ENCODE results near the gene CAPG.
A peak's percentile ranks its signal among the peaks of the same experiment; 100 is the strongest.
"Not testable (repeated sequence)": the region's sequence is repeated elsewhere in the genome, so short reads cannot be mapped to it uniquely, and the experiment has no call there.

Gene CAPG

DNA sequence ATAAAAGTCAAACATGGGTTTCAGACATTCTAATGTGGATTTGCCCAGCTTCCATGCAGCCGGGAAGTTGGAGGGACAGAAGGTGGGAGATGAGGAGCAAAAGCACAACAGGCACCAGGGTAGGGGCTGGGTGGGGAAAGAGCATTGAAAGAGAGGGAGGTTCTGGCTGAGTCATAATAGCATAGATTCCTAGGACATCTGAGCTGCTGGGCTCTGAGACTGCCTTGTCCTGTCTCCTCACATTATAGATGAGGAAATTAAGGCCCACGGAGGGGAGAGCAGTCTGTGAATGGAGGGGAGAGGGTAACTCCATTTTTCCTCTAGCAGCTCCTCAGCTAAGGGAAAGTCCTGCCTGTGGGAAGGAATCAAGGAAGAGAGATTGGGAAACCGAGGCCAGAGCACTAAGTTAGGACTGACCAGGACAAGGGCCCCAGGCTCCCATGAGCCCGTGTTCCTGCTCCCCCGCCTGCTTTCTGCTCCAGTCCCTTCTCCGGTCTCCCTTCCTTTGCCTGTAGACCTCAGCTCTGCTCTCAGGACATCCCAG lies 34.5 kb upstream of the CAPG start:
- Mint-ChIP-seq H3K36me3 (ENCODE audit: low read depth) (no peaks in the 10 kb centered on the region), H3K27ac (no peak overlapping the region), H3K4me3 (no peak overlapping the region), H3K27me3 (no peaks in the 10 kb centered on the region), H3K9me3 (no peaks in the 10 kb centered on the region), H3K4me1 (ENCODE audit: low read depth) (peaks cover 4% of the 10 kb centered on the region)

DNA sequence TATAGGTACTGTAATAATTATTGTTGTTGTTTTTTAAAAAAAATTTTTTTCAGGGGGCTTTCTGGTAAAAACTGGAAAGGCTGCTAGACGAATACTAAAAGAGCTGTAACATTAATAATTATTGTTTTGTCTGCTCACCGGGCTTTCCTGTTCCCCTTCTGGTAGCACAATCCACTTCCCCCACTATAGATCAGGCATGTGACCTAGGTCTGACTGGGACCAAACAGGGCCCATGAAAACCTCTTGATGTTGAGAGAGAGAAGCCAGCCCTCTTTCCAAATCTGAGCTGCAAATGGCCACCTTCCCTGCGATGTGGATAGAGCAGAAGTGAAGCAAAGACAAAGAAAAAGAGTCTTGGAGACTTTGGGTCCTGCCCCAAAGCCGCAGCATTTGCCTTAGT lies 31.7 kb upstream of the CAPG start:
- H3K4me3 Mint-ChIP-seq, result no peak overlapping the region
- no peaks in the 10 kb centered on the region for H3K36me3 Mint-ChIP-seq (ENCODE audit: low read depth)
- H3K27me3 Mint-ChIP-seq, result no peaks in the 10 kb centered on the region
- H3K4me1 Mint-ChIP-seq (ENCODE audit: low read depth), result peaks cover 28% of the 10 kb centered on the region
- no peak overlapping the region for H3K27ac Mint-ChIP-seq
- H3K9me3 Mint-ChIP-seq, result no peaks in the 10 kb centered on the region

GRCh38 chr2:85440729-85441128 lies 30.6 kb upstream of the CAPG start:
- peaks cover 28% of the 10 kb centered on the region for H3K4me1 Mint-ChIP-seq (ENCODE audit: low read depth)
- no peaks in the 10 kb centered on the region for H3K9me3 Mint-ChIP-seq
- no peak overlapping the region for H3K27ac Mint-ChIP-seq
- no peak overlapping the region for H3K4me3 Mint-ChIP-seq
- H3K27me3 Mint-ChIP-seq, result no peaks in the 10 kb centered on the region
- no peaks in the 10 kb centered on the region for H3K36me3 Mint-ChIP-seq (ENCODE audit: low read depth)

GRCh38 chr2:85439986-85440385 lies 29.8 kb upstream of the CAPG start:
- Mint-ChIP-seq H3K9me3 (no peaks in the 10 kb centered on the region), H3K4me3 (peak overlapping the region; percentile 77), H3K27ac (peak overlapping the region; percentile 89), H3K27me3 (no peaks in the 10 kb centered on the region), H3K4me1 (ENCODE audit: low read depth) (peaks cover 28% of the 10 kb centered on the region), H3K36me3 (ENCODE audit: low read depth) (no peaks in the 10 kb centered on the region)

DNA sequence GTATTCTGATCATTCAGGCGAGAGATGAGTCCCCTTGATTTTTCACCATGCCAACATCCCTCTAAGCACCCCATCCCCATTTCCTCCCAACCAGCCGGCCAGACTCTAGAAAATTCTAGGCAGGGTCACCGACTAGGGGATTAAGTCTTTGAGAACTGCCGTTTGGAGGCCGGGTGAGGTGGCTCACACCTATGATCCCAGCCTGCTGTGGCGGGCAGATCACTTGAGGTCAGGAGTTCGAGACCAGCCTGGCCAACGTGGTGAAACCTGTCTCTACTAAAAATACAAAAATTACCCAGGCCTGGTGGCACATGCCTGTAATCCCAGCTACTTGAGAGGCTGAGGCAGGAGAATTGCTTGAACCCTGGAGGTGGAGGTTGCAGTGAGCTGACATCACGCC lies 29.4 kb upstream of the CAPG start:
- H3K4me1 Mint-ChIP-seq (ENCODE audit: low read depth), result peaks cover 28% of the 10 kb centered on the region
- peak overlapping the region; percentile 77 for H3K4me3 Mint-ChIP-seq
- H3K27ac Mint-ChIP-seq, result peak overlapping the region; percentile 89
- H3K27me3 Mint-ChIP-seq; H3K9me3 Mint-ChIP-seq; H3K36me3 Mint-ChIP-seq (ENCODE audit: low read depth): not testable (repeated sequence)

DNA sequence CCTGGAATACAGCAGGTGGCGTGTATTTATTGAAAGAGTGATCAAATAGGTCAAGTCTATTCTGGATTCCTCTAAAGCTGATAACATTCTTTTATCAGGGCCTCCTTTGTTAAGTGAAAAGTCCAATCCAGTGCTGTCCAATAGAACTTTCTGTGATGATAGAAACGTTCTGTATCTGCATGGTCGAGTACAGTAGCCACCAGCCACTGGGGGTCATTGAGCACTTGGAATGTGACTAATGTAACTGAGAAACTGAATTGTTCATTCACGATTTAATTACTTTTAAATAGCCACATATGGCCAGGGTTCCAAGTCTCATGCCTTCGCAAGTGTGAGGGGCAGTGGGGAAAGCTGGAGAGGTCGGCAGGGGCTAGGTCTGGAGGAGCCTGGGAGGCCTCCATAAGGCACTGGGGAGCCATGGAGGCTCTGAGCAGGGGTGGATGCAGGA lies 28.9 kb upstream of the CAPG start:
- Mint-ChIP-seq H3K27ac (peak overlapping the region; percentile 89), H3K4me1 (ENCODE audit: low read depth) (peaks cover 28% of the 10 kb centered on the region), H3K36me3 (ENCODE audit: low read depth) (no peaks in the 10 kb centered on the region), H3K9me3 (no peaks in the 10 kb centered on the region), H3K4me3 (peak overlapping the region; percentile 77), H3K27me3 (no peaks in the 10 kb centered on the region)

DNA sequence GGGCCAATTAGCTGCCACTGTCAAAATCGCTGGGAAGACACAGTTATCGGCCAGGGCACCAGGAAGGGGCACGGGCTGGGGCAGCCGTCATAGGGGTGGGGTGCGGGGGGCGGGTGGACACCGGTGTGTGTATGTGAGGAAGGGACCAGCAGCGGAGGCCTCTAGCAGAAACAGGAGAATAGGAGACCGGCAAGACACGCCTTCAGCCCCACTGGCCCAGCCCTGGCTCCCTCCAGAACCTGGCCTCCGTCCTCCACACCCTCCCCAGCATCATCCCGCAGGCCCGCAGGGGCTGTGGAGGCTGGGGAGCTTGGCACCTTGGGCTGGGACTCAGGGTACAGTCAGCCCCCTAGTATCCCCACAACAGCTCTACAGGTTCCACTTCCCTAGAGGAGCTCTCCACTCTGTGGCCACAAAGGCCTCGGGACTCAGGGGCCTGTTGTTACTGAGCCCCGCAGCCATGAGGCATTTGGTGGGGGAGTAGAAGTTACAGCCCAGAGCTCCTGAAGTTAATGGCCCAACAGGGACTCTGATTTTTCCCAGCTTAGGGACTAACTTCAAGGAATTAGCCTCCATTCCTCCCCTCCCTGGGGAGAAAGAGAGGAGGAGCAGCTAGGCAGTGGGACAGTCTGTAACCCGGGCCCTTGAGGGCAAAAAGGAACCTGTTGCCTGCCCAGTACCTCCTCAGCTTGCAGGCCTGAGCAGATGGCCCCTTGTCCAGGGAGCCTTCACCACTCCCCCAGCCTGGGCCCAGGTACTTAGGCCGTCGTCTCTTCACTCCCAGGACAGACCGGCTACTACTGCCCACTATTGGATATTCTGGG lies 28.2 kb upstream of the CAPG start:
- no peaks in the 10 kb centered on the region for H3K9me3 Mint-ChIP-seq
- no peaks in the 10 kb centered on the region for H3K36me3 Mint-ChIP-seq (ENCODE audit: low read depth)
- H3K4me1 Mint-ChIP-seq (ENCODE audit: low read depth), result peaks cover 28% of the 10 kb centered on the region
- H3K4me3 Mint-ChIP-seq, result peak overlapping the region; percentile 85
- H3K27me3 Mint-ChIP-seq, result no peaks in the 10 kb centered on the region
- peak overlapping the region; percentile 94 for H3K27ac Mint-ChIP-seq

DNA sequence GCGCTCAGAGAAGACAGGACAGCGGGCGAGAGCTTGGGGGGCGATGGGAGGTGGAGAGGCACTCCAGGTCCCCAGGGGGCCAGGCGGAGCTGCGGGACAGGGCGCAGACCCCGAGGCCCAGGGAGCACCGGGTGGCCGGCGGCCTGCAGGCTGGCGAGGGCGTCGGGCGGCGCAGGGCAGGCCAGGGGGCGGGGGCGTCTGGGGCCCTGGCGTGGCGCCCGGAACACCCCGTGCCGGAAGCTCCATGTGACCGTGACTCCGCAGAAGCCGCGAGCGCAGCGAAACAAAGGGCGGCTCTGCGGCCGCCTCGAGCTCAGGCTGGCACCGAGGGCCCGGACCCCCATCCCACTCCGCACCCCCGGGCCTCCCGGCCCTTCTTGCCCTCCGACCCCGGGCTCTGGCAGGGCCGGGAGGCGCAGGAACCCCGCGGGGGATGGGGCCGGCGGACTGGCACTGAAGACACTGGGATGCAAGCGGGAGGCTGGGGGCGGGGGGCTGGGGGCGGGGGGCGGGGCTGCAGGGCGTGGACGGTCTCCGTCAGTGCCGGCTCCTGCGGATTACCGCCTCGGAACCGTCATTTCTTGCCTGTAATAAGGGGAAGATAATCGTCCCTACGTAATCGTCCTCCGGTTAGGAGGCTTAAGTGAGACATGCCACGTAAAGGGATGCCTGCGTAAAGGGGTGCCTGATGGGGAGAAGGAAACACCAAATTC lies 27.5 kb upstream of the CAPG start:
- peaks cover 28% of the 10 kb centered on the region for H3K4me1 Mint-ChIP-seq (ENCODE audit: low read depth)
- H3K9me3 Mint-ChIP-seq, result no peaks in the 10 kb centered on the region
- H3K36me3 Mint-ChIP-seq (ENCODE audit: low read depth), result no peaks in the 10 kb centered on the region
- peak overlapping the region; percentile 98 for H3K27ac Mint-ChIP-seq
- H3K4me3 Mint-ChIP-seq, result peak overlapping the region; percentile 85
- H3K27me3 Mint-ChIP-seq, result no peaks in the 10 kb centered on the region

GRCh38 chr2:85436836-85437487 lies 26.8 kb upstream of the CAPG start:
- Mint-ChIP-seq H3K9me3 (no peaks in the 10 kb centered on the region), H3K27ac (peak overlapping the region; percentile 98), H3K4me3 (peak overlapping the region; percentile 77), H3K4me1 (ENCODE audit: low read depth) (peaks cover 28% of the 10 kb centered on the region), H3K36me3 (ENCODE audit: low read depth) (no peaks in the 10 kb centered on the region), H3K27me3 (no peaks in the 10 kb centered on the region)

DNA sequence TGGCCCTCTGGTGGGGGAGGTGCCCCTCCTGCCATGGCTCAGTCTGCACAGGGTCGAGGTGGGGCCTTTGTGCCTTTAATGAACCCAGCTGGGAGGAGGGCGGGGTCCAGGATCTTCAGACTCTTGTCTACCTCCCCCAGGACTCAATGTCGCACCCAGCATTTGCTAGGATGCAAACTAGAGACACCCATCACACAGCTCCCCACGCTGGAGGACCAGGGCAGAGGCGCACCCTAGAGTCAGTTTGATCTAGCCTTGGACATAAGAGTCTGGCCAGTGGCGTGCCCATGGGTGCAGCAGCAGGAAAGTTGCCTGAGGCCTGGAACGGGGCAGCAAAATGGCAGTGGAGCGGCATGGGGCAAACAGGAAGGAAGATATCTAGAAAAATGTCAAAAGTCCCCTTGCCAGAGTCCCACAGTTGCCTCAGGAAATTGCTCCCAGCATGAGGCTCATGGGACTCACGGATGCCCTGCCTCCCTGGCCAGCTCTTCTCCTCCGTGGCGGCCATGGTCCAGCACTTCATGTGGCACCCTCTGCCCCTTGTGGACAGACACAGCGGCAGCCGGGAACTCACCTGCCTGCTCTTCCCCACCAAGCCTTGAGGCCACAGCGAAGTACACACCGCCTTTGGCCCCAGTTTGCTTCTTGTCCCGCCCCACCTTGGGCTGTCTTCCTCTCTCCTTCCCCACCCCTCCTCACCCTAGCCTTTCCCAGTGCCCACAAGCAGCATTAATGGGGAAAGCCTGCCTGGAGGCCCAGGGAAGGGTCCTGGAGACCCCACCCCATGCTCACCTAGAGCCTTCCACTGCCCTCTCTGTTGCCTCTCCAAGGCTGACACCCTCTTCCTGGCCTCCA lies 26.0 kb upstream of the CAPG start:
- Mint-ChIP-seq H3K27ac (peak overlapping the region; percentile 64), H3K27me3 (no peaks in the 10 kb centered on the region), H3K9me3 (no peaks in the 10 kb centered on the region), H3K4me1 (ENCODE audit: low read depth) (peaks cover 28% of the 10 kb centered on the region), H3K36me3 (ENCODE audit: low read depth) (no peaks in the 10 kb centered on the region), H3K4me3 (no peak overlapping the region)

DNA sequence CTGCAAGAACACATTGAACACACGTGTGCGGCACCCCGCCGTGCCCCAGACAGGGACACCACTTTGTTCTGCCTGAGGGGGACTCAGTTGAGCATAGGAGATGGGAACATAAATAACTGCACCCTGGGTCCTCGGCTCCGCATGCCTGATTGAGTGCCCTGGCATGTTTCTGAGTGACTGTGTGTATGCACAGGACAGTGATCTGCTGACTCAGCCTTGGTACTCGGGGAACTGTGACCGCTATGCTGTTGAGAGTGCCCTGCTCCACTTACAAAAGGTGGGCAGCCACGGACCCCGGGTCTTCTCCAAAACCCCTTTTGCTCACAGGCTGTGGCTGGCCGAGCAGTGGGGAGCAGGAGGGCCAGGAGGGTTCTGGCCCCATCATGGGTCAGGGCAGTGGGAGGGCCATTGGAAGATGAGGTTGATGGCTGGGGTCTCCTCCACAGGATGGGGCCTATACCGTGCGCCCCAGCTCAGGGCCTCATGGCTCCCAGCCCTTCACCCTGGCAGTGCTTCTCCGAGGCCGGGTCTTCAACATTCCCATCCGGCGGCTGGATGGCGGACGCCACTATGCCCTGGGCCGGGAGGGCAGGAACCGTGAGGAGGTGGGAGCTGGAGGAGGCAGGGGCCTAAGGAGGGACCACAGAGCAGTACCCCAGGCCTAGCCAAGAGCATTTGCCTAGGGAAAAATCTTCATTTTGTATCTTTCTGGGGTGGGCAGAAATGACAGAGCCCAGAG lies 25.2 kb upstream of the CAPG start:
- Mint-ChIP-seq H3K36me3 (ENCODE audit: low read depth) (no peaks in the 10 kb centered on the region), H3K27me3 (no peaks in the 10 kb centered on the region), H3K4me3 (no peak overlapping the region), H3K27ac (no peak overlapping the region), H3K4me1 (ENCODE audit: low read depth) (peaks cover 28% of the 10 kb centered on the region), H3K9me3 (no peaks in the 10 kb centered on the region)

DNA sequence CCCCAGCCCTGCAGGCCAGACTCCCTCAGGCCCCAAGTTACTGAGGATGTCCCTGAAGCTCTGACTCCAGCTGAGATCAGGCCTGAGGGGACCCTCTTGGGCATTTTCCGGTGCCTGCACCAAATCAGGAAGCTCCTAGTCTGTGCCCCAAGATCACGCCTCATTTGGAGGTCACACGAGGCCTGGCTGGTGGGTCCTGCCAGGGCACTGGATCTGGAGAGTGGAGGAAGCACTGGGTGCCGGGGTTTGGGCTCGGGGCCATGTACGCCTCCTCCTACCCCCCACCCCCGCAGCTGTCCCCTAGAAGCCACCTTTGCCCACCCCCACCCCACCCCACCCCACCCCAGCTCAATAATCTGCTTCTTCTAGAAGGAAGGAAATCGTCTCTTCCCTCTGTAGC lies 24.5 kb upstream of the CAPG start:
- Mint-ChIP-seq H3K9me3 (no peaks in the 10 kb centered on the region), H3K4me1 (ENCODE audit: low read depth) (peaks cover 24% of the 10 kb centered on the region), H3K4me3 (no peak overlapping the region), H3K27me3 (no peaks in the 10 kb centered on the region), H3K27ac (no peak overlapping the region), H3K36me3 (ENCODE audit: low read depth) (no peaks in the 10 kb centered on the region)

- H3K4me1 Mint-ChIP-seq (ENCODE audit: low read depth), result peaks cover 14% of the 10 kb centered on the region
- no peak overlapping the region for H3K27ac Mint-ChIP-seq
- no peak overlapping the region for H3K4me3 Mint-ChIP-seq
- H3K27me3 Mint-ChIP-seq, result no peaks in the 10 kb centered on the region
- no peaks in the 10 kb centered on the region for H3K9me3 Mint-ChIP-seq
- no peaks in the 10 kb centered on the region for H3K36me3 Mint-ChIP-seq (ENCODE audit: low read depth)
Measured at GRCh38 chr2:85433511-85434089, 23.4 kb upstream of the CAPG start.

Measured in stimulated activated naive CD8-positive, alpha-beta T cell treated with anti-CD3 and anti-CD28 coated beads, Interleukin-15, Interleukin-2, amounts not matched to agents 100 ng/mL and 50 ng/mL, for 24 hours (primary cell).